C1 segment of cervical spinal cord (tissue), 14 donors: ENCODE results near the gene PCP2.

Experiments used
- DNase-seq, 14 donors: peaks; one replicate each; lab custom pipeline; 2025; lab: John Stamatoyannopoulos, UW

The PCP2 gene

GRCh38 chr19:7619671-7620441 lies 13.7 kb downstream of the PCP2 start:
- DNase-seq, result no peak

- DNase-seq, result peak in 3 of 14 donors; percentile 6 to 32 (median 22)
These were observed 14.6 kb downstream of the PCP2 start for GRCh38 chr19:7618771-7619510.

DNA sequence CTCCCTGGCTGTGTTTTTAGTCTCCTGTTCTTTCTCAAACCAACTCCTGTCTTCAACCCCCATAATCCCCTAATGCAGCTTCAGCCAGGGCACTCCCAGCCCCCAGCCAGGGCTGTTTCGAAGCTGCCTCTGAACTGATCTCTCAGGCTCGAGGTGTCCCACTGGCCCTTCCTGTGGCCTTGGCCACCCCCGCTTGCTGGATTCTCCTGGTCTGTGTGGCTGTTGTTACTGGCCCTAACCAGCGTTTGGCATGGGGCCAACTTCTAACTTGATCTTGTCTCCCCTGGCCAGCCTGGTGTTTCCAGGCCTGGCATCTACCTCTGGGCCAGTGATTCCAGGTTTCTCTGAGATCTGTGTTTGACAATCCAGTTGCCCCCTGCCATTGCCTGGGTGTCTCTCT lies 15.2 kb downstream of the PCP2 start:
- no peak for DNase-seq

DNA sequence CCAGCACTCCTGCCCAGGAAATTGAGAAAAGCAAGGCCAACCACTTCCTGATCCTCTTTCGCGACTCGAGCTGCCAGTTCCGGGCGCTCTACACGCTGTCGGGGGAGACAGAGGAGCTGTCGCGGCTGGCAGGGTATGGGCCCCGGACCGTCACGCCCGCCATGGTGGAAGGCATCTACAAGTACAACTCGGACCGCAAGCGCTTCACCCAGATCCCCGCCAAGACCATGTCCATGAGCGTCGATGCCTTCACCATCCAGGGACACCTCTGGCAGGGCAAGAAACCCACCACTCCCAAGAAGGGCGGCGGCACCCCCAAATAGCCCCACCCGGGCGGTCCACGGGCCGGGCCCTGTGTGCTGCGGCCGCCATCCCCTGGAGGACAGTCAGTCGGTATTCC lies 15.8 kb downstream of the PCP2 start:
- DNase-seq, result no peak

DNA sequence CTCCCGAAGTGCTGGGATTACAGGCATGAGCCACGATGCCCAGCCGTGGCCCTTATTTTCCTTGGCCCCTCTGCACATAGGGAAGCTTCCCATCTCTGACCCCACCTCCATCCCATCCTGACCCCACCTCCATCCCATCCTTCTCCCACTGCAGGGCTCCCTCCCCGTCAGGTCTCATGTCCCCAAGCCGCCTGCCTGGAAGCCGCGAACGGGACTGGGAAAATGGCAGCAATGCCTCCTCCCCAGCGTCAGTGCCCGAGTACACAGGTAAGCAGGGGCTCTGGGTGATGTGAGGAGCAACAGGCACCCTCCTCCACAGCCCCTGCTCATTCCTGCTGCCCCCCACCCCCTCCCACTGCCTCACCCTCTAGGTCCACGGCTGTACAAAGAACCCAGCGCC lies 16.3 kb downstream of the PCP2 start:
- DNase-seq, result no peak

DNA sequence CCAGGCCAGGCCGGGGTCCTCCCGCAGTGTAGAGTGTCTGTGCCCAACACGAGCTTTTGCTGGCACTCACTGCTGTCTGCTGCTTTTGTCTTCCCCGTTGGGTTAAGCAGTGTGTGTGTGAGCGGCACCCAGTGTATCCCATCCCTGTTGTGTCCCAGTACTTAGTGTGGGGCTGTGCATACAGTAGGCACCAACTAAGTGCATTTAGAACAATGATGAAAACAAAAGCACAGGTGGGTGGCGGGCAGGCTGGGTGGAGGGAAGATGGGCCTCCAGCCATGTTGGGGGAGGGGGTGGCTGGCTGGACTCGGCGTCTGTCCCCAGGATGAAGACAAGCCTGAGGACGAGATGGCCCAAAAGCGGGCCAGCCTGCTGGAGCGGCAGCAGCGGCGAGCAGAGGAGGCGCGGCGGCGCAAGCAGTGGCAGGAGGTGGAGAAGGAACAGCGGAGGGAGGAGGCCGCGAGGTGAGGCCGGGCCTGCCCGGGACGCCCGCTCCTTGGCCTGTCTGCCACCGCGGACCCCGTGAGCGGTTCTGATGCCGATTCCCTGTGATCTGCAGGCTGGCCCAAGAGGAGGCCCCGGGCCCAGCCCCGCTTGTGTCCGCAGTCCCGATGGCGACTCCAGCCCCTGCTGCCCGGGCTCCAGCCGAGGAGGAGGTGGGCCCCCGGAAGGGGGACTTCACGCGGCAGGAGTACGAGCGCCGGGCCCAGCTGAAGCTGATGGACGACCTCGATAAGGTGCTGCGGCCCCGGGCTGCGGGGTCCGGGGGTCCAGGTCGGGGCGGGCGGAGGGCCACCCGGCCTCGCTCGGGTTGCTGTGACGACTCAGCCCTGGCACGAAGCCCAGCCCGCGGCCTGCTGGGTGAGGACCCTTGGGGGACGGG lies 18.4 kb downstream of the PCP2 start:
- no peak for DNase-seq

DNA sequence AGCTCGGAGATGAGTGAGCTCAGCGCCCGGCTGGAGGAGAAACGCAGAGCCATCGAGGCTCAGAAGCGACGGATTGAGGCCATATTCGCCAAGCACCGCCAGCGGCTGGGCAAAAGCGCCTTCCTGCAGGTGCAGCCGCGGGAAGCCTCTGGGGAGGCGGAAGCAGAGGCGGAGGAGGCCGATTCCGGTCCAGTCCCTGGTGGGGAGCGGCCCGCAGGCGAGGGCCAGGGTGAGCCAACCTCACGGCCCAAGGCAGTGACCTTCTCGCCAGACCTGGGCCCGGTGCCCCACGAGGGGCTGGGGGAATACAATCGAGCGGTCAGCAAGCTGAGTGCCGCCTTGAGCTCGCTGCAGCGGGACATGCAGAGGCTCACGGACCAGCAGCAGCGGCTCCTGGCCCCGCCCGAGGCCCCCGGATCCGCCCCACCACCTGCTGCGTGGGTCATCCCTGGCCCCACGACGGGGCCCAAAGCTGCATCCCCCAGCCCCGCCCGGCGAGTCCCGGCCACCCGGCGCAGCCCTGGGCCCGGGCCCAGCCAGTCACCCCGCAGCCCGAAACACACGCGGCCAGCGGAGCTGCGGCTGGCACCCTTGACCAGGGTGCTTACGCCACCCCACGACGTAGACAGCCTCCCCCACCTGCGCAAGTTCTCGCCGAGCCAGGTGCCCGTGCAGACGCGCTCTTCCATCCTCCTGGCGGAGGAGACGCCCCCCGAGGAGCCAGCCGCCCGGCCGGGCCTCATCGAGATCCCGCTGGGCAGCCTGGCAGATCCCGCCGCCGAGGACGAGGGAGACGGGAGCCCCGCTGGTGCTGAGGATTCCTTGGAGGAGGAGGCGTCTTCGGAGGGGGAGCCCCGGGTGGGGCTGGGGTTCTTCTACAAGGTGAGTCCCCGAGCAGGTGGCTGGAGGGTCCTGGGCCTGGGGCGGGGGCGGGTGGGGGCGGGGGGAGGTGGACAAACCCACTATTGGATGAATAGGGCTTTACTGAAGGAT lies 20.9 kb downstream of the PCP2 start:
- no peak for DNase-seq

GRCh38 chr19:7611541-7612279 lies 21.8 kb downstream of the PCP2 start:
- DNase-seq, result no peak

DNA sequence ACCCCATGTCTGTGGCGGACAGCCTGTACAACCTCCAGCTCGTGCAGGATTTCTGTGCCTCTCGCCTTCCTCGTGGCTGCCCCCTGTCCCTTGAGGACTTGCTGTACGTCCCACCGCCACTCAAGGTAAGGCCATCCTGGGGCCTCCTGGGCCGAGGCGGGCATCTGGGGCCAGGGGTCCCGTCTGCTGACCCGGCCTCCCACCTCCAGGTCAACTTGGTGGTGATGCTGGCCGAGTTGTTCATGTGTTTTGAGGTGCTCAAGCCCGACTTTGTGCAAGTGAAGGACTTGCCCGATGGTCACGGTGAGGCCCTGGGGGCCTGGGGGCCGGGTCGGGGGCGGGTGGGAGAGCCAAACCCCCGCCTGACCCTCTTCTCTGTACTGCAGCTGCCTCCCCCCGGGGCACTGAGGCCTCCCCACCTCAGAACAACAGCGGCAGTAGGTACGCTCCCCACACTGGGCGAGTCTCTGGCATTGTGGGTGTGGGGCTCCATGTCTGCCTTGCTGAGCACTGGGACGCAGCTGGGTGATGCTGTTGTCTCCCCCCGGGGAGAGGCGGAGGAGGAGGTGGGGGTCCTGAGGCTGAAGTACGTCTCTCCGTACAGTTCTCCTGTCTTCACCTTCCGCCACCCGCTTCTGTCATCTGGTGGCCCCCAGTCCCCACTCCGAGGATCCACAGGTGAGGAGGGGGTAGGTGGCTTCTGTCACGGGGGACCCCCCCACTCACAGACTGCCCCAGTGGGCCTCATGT lies 22.9 kb downstream of the PCP2 start:
- no peak for DNase-seq

DNA sequence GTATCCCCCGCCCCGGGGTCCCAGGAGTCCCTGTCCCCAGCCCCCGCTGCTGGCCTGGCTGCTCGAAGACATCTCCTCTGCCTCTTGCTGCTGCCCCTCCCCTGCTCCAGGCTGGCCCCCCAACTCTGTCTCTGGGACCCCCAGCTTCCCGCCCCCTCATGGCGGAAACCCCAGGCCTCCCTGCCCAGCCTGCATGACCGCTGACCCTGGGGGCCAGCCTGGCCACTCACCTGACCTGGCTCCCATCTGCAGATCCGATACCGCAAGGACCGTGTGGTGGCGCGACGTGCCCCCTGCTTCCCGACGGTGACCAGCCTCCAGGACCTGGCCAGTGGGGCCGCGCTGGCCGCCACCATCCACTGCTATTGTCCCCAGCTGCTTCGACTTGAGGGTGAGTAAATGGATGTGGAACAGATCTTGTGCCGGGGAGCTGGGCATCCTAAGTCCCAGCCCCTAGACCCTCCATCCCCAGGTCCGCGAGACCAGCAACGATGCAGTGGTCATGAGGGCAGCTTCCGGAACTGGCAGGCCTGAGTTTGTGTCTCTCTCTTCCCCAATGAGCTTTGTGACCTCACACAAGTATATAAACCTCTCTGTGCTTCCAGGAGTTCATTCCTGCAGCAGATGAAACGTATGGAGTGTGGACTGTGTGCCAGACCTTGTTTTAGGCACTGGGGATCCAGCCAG lies 25.5 kb downstream of the PCP2 start:
- no peak for DNase-seq

- DNase-seq, result no peak
These were observed 26.2 kb downstream of the PCP2 start for GRCh38 chr19:7607212-7607873.

GRCh38 chr19:7606289-7606688 lies 27.2 kb downstream of the PCP2 start:
- no peak for DNase-seq

GRCh38 chr19:7605490-7606222 lies 27.9 kb downstream of the PCP2 start:
- DNase-seq, result no peak

- DNase-seq, result no peak
These were observed 29.6 kb downstream of the PCP2 start for GRCh38 chr19:7603919-7604318.

- DNase-seq, result no peak
These were observed 30.5 kb downstream of the PCP2 start for GRCh38 chr19:7602935-7603497.

- DNase-seq, result no peak
These were observed 31.1 kb downstream of the PCP2 start for GRCh38 chr19:7602240-7602934.

GRCh38 chr19:7600721-7601120 lies 32.8 kb downstream of the PCP2 start:
- DNase-seq, result no peak
